Frontal cortex (tissue), 4 donors: ENCODE results near the gene ANKRD29. TPM values are rescaled to one million over a fixed set of nuclear protein-coding genes. Genes with fewer than 3 reads are reported as not detected.

Experiments used
- DNase-seq, 2 donors: peaks; one replicate each; pipeline ENCODE4 v3.0.0; 2012; ENCODE audit warnings: low spot score in 2 of 2
- FAIRE-seq: peaks from 2 replicates; lab custom pipeline; 2012; peaks lifted over from hg19 to GRCh38; lab: Jason Lieb, UNC
- total RNA-seq: library from RNA; depleted of rRNA; stranded (reverse); fragments of >200 nt; gene quantifications from one replicate; pipeline ENCODE4 v1.2.3, GENCODE V29; 2014
- donor health status: control.
- donor health status: control.
- donor health status: control.

The ANKRD29 gene
- total RNA-seq, 1 donor from 2014 or later: 2.4 TPM

DNA sequence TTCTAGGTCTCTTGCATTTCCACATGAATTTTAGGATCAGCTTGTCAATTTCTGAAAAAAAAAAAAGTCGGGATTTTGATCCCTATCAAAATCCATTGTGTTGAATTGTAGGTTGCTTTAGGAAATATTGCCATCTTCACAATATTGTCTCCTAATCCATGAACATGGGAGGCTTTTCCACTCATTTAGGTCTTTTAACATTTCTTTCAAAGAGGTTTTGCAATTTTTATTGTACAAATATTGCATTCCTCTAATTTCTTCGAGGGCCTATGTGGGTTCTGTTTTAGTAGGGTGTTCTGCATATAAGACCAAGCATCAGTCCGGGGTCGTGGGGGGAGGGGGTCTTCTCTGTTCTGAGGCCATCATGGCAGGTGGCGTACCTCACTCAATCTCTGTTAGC lies 25.8 kb upstream of the ANKRD29 start:
- DNase-seq (no peak), FAIRE-seq (no peak)

DNA sequence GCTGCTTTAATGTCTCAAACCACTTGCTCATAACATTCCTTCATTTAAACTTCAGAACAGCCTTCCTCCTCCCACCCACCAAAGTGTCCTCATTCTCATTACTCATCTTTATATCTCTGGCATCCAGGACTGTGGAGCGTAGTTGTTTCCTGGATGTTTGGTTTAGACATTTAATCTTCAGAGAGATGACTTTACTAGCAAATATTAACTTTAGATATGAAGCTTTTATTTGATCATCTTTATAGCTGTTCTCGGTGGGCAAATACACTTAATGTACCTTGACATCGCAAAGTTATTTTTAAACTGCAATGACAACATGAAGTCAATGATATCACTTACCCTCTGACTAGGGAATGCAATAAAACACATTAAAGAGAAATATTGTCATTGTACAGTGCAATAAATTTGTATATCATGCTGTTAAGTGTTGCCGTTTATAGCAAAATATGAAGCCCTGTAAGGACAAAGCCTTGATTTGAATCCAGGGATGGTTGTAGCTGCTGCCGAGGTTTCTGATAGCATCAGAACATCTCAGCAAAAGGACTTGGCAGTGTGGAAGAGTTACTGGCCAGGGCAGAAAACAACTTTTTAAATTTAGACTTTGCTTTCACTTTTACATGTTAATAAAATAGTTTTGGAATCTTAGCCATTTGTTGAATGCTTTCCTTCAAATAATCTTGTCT lies 21.9 kb upstream of the ANKRD29 start:
- FAIRE-seq (no peak), DNase-seq (no peak)

DNA sequence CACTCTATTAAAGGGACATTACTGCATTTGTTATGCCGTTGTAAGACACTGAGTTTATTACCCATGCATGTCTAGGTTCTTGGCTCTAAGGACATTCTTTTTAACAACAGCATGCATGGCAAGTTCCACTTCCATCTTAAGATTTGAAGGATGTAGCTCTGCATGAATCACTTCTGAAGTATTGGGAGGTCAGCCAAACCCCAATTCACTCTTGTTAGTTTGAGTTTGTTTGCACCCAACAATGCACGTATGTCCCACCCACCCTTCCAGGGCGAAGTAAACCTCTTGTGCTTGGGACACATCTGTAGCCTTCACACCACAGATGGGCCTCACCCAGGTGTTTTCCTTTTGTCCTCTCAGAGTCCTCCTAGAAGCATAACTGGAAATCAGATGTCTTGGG lies 21.0 kb upstream of the ANKRD29 start:
- DNase-seq: no peak
- no peak for FAIRE-seq

DNA sequence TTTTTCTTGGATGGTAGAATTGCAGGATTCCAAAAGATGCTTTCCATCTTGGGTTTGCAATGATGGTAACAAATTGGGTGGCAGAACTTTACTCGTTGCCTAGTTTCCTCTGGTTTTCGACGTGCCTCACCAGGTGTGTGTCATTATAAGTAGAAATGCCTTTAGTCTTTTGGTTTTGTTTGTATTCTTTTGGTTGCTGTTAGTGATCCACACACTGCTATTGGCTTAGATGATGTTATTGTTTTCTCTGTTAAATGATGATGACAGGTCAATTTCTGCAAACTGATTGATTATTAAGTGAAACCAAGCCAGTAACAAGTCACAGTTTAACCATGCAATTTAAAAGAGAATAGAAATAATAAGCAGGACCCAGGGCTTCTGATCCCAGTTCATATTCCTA lies 20.4 kb upstream of the ANKRD29 start:
- no peak for DNase-seq
- FAIRE-seq: no peak

DNA sequence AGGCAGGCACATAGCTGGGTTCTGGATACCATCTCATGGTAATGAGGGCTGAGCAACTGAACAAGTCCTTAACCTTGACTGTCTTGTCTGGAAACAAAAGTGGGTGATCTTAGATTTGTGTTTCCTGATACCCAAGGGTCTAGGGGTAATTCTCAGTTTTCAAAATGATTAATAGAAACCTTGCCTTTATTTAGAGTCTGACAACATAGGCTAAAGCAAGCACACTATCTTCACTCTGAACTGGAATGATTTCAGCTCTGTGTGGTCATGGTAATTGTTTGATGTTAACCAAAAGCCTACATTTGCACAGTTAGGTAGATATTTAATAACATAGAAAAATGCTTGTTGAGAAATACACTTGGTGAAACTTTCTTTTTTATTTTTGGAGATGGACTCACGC lies 19.8 kb upstream of the ANKRD29 start:
- no peak for FAIRE-seq
- no peak for DNase-seq

DNA sequence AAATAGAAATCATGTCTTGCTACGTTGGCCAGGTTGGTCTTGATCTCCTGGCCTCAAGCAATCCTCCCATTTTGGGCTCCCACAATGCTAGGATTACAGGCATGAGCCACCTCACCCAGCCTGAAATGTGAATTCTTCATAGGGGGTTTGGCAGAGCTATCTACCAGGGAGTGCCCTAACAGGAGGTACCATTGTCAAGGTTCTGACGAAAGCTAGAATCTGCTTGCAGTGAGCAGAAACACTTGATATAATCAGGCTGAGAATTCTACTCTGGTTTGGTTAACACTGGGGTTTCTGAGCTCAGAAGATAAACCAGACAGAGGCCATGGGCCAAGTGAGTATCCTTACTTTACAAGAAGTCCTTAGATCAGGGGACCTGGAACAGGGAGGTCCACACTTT lies 19.3 kb upstream of the ANKRD29 start:
- no peak for FAIRE-seq
- DNase-seq: no peak

DNA sequence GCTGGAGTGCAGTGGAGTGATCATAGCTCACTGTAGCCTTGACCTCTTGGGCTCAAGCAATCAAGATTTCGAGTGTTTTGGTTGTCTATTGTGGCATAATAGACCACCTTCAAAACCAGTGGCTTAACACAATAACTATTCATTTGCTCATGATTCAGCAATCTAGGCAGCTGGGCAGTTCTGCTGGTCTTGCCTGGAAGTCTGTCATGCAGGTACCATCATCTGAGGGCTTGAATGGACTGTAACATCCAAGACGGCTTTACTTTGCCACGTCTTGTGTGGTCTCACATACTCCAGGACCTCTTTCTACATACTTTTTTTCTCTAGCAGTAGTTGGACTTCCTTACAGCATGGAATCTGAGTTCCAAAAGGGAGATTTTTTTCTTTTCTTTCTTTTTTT lies 13.2 kb upstream of the ANKRD29 start:
- FAIRE-seq (no peak), DNase-seq (no peak)

DNA sequence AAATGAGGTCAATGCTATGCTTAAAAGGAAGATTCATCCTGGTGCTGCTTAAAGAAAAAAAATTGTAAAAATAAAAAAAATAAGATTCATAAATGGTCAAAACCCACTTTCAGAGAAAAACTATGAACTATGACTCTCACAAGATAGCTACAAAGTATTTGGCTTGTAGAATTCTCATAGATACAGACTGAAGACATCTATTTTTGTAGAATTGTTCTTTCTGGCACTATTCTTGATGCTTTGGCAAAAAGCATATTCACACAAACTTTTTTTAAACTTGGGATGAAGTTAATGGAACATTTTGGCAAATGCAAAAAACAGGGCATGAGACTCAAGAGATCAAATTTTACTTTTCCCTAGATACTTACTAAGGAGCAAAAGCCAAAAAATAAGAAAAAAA lies 12.5 kb upstream of the ANKRD29 start:
- no peak for FAIRE-seq

DNA sequence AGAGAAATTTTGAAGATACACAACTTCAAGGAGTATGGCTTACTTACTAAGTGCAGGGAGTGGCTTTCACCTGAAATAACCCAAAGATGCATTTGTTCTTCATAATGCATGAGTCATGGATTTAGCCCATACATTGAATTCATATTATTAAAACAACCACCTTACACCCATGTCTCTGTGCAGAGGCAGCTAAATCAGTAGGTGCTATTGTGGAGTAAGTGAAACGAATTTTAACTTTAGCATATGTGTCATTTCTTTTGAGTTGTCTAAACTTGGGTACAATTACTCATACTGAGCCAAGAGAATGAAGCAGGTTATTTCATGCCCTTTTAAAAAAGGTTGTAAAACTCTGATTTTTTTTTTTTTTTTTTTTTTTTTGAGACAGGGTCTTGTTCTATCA lies 11.0 kb upstream of the ANKRD29 start:
- DNase-seq: no peak
- FAIRE-seq: no peak

More for the DNA sequence above, 12.5 kb upstream of the ANKRD29 start:
- DNase-seq: no peak

DNA sequence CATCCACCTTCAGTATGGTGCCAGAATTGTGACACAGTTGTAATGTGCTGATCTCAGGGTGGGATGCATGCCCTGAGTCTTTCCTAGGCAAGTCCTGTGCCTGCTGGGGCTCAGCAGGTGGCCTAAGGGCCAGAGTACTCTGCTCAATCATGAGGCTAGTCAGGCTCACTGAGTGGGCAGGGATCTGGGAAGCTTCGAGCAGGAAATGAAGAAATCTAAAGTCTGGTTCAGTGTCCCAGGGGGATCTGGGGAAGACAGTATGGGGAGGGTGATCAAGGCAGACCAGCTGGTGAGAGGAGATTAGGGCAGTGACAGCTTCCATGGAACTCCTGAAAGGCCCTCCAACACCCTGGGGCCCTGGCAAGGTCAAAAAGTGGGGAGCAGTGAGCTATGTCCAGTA lies 8.9 kb upstream of the ANKRD29 start:
- FAIRE-seq: no peak

DNA sequence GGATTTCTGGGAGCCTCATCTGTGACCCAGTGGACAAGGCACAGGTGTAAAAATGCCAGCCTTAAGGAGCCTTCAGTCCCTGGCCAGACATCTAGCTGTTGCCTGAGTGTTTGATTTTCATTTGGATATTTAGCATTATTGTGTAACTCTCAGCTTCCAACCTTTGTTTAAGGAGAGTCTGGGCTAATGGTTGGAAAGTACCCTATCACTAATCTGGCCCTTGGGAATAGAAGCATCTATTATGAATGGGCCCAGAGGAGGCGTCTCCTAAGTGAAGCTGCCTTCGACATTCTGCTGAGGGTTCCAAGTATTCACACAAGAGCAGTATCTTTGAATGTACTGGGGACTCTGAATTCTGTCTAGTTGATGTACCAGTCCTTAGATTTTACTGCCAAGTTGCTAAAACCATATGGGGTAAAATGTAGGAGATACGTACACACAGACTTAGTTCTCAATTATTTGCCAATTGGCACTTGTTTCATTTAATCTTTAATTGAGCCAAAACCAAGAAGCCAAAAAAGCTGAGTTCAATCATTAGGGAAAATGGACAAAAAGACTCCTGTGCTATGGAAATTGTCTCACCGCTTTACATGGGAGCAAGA lies 7.2 kb upstream of the ANKRD29 start:
- DNase-seq (no peak), FAIRE-seq (no peak)

More for the DNA sequence above, 8.9 kb upstream of the ANKRD29 start:
- no peak for DNase-seq

DNA sequence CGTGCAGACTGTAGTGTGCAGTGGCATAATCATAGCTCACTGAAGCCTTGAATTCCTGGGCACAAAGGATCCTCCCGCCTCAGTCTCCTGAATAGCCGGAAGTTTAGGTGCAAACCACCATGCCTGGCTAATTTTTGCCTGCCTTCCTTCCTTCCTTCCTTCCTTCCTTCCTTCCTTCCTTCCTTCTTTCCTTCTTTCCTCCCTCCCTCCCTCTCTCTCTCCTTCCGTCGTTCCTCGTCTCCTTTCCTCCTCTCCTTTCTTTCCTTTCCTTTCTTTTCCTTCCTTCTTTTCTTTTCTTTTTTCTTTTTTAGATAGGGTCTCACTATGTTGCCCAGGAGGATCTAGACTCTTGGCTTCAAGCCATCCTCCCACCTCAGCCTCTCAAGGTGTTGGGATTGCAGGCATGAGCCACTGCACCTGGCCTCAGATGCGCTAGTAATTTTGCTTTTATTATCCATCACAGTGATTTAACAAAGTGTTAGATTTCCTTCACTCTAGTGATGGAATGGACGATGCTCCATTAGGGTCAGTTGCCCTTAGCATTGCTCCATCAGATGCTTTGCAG lies 6.6 kb upstream of the ANKRD29 start:
- DNase-seq: no peak
- FAIRE-seq: no peak

DNA sequence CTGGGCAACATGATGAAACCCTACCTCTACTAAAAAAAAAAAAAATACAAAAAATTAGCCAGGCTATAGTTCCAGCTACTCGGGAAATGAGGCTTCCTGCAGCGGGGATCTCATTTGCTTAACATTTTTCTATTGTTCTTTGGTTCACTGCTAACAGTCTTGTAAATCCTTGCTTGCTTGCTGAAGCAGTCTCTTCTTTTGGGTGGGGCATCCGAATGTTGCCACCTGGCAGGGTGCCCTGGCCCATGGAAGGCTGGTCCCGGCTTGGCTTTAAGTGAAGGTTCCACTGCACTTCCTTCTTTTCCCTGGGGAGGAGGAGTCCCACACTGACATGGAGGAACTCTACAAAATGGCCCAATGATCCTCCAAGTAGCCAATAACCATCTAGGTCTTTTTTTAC lies 6.0 kb upstream of the ANKRD29 start:
- DNase-seq (no peak), FAIRE-seq (no peak)

DNA sequence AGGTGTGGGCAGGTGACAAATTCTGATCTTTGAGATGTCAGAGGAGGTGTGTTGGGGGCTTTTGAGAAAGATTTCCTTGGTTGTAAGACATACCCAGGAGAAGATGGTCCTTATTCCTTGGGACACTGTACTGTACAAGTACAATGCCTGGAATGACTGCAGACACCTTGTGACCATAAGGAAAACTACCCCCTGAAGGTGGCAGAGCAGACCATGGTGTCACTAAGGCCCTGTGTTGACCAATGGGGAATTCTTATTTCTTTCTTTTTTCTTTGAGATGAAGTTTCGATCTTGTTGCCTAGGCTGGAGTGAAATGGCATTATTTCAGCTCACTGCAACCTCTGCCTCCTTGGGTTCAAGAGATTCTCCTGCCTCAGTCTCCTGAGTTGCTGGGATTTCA lies 4.4 kb upstream of the ANKRD29 start:
- no peak for DNase-seq

DNA sequence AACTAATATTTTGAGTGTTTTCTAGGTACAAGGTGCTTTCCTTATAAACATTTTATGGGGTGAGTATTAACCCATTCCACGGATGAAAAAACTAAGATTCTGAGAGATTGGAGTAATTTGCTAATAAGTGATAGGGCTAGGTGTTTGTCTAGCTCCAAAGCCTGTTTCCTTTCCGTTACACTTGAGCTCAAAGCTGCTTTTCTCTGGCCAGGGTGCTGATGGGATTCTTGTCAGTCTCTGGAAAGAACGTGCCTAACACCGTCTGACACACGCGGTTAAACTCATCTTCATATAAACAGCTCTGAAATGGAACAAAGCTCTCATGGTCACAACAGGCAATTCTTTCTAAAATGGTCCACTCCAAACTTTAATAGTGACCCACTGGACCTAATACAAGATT lies 2.0 kb upstream of the ANKRD29 start:
- DNase-seq: no peak
- FAIRE-seq: no peak

More for the DNA sequence above, 4.4 kb upstream of the ANKRD29 start:
- no peak for FAIRE-seq

DNA sequence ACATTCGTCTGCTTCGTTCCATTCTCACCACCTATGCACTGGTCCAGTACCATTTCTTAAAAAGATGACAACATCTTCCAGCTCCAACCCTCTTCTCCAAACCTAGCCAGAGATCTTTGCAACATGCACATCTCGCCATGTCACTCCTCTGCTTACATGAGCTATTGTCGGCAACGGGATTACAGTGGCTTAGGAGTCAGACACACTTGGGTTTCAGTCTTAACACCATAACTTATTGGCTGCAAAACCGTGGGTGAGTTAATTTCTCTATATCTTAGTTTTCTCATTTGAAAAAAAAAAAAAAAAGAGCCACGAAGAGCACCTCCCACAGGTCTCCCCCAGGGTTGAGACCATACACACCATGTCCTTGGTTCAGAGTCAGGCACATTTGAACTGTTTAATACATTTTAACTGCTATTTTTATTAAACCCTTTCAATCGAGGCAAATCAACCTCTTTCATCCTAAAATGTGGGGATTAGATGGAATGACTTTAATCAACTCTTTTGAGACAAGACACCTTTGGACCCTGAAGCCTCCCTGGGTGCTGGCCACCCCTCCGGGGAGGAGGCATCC lies 889 bp downstream of the ANKRD29 start:
- DNase-seq: no peak
- no peak for FAIRE-seq

DNA sequence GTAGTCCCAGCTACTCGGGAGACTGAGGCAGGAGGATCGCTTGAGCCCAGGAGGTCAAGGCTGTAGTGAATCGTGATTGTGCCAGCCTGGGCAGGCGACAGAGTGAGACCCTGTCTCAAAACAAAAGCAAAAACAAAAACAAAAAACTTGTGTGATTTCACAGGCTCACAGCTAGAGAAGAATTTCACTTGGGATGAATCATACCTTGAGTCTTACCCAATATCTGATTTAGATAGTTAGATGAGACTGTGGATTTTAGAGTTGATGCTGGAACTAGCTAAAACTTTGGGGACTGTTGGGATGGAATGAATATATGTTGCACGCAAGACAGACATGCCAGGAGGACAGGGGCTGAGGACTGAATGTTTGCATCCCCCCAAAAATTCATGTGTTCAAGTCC lies 4.4 kb downstream of the ANKRD29 start:
- FAIRE-seq (no peak), DNase-seq (no peak)

DNA sequence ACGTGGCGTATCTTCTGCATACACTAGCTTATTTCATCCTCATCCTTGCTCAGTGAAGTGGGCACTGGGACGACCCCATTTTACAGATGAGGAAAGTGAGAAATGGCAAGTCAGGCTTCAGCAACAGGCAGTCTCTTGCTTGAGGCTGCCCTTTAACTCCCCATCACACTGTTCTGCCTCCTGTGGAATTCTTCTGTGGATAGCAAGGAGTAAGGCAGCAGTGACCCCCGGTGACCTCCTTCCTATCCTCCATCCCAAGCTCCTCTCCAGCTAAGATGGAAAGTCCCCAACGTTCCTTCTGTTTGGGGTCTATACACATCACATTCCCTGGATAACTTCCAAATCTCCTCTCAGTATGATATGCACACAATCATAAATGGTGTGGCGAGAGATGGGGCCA lies 10.5 kb downstream of the ANKRD29 start:
- DNase-seq (no peak), FAIRE-seq (no peak)

DNA sequence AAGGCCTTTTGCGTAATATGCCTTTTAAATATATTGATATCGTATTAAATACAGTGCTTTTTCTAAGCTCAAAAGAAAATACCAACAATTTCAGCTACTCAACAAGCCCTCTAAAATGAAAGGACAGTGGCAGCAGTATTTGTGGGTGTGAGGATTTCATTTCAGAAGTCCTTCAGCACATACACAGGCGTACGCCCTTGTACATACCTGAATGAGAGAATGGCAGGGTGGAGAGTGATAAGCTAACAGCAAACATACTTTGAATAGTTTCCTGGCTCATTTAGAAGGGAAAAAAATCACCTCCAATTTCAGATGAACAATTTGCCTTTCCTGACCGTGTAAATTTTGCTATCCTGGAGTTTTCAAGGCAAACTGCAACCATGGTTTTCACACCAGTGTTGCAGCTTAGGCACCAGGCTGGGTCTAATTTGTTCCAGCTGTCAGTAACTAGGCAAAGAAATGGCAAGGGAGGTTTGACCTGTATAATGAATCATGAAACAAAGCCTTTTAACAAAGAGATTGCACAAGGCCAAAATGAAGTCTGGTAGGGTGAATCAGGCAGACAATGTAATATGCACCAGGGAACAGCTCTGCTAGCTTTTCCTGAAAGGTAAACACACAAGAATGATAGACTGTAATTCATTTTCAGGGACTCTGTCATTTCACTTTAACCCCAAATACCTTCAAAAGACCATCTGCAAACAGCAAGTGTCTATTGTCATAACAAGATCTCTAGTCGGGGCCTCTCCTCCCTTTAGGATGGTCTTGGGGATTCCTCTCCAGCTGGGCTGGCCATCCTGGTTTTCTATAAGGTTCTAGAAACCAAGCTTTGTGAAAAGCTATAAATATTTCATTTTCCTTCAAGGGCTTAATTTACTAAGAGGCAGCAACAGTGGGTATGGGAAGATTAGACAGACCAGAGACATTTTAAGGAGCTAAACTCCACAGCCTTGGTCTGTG lies 11.5 kb downstream of the ANKRD29 start:
- no peak for FAIRE-seq
- DNase-seq: no peak

DNA sequence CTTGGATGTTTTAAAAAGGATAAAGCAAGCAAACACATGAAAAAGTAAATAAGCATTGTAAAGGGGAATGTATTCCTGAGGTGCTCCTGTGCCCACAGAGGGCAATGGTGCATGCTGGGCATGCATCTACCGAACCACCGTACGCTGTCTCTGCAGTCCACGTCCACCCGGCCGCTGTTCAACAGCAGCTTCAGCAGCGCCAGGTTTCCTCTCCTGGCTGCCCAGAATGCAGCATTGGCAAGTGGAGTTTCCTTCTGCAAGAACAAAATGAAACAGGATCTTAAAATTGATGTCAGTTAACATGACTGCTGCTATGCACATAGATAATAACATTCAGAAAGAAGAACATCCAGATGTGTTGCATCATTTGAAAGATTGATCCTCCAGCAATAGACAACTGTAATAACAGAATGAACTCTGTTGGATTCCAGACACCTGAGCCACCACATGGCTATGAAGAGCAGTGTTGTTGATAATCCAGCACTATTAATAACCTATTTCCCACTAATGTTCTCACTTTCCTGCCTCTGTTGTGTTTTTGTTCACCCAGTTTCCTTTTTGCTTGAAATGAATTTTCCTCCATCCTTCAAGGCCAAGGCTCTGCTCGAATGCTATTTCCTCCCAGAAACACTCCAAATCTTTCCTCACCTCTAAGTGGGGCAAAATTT lies 13.6 kb downstream of the ANKRD29 start:
- no peak for DNase-seq
- FAIRE-seq: no peak
